ENCODE data around the gene GADL1.

GADL1 gene

GRCh38 chr3:30805695-30806094 is 88.8 kb downstream of the GADL1 start:
- no peak for DNase-seq

GRCh38 chr3:30804984-30805383 is 89.5 kb downstream of the GADL1 start:
- no peak for DNase-seq

GRCh38 chr3:30795176-30795575 is 99.3 kb downstream of the GADL1 start:
- no peak for DNase-seq

- DNase-seq, result no peak
Measured at GRCh38 chr3:30793740-30794139, 100.7 kb downstream of the GADL1 start.

- DNase-seq, result no peak
Measured at GRCh38 chr3:30790150-30790549, 104.3 kb downstream of the GADL1 start.

GRCh38 chr3:30786365-30786764 is 108.1 kb downstream of the GADL1 start:
- DNase-seq, result no peak

- DNase-seq, result no peak
Measured at GRCh38 chr3:30779686-30780287, 114.7 kb downstream of the GADL1 start.

- DNase-seq, result no peak
Measured at GRCh38 chr3:30778933-30779332, 115.5 kb downstream of the GADL1 start.

- no peak for DNase-seq
Measured at GRCh38 chr3:30777426-30778113, 116.9 kb downstream of the GADL1 start.

GRCh38 chr3:30776186-30776815 is 118.2 kb downstream of the GADL1 start:
- DNase-seq, result no peak

- no peak for DNase-seq
Measured at GRCh38 chr3:30775040-30775439, 119.4 kb downstream of the GADL1 start.

GRCh38 chr3:30774062-30774461 is 120.4 kb downstream of the GADL1 start:
- no peak for DNase-seq

- no peak for DNase-seq
Measured at GRCh38 chr3:30770387-30770786, 124.1 kb downstream of the GADL1 start.

GRCh38 chr3:30768703-30769550 is 125.5 kb downstream of the GADL1 start:
- DNase-seq, result no peak

- no peak for DNase-seq
Measured at GRCh38 chr3:30768046-30768445, 126.4 kb downstream of the GADL1 start.

GRCh38 chr3:30766522-30766921 is 127.9 kb downstream of the GADL1 start:
- no peak for DNase-seq

- DNase-seq, result no peak
Measured at GRCh38 chr3:30764891-30765290, 129.6 kb downstream of the GADL1 start.

- DNase-seq, result no peak
Measured at GRCh38 chr3:30764281-30764680, 130.2 kb downstream of the GADL1 start.

GRCh38 chr3:30761374-30761773 is 133.1 kb downstream of the GADL1 start:
- no peak for DNase-seq

- DNase-seq, result no peak
Measured at GRCh38 chr3:30760737-30761136, 133.7 kb downstream of the GADL1 start.

- no peak for DNase-seq
Measured at GRCh38 chr3:30760040-30760695, 134.3 kb downstream of the GADL1 start.

GRCh38 chr3:30756218-30756617 is 138.2 kb downstream of the GADL1 start:
- DNase-seq, result no peak

GRCh38 chr3:30754426-30754825 is 140.0 kb downstream of the GADL1 start:
- no peak for DNase-seq
